A673 (cell line): ENCODE results near the gene CCN5.

Experiments
- CTCF ChIP-seq: fragments of 300-800, 200-600 bp; sonication (generic); conservative IDR thresholded peaks from 2 replicates; pipeline ENCODE4 v1.5.1; 2017; ENCODE audit warnings: low read depth, mild to moderate bottlenecking, antibody characterized with exemption, low read length, moderate library complexity, mixed read lengths
- EZH2 ChIP-seq: fragments of 200-600 bp; sonication (generic); IDR thresholded peaks from 2 replicates; pipeline ENCODE4 v1.6.1; 2017; ENCODE audit warnings: borderline replicate concordance, low read depth, mild to moderate bottlenecking, mixed read lengths, antibody characterized with exemption, low read length; ENCODE audit not compliant: poor library complexity, severe bottlenecking

- TF ChIP-seq CTCF (no peak), EZH2 (no peak)
Measured at GRCh38 chr20:44686934-44687333, 28.2 kb upstream of the CCN5 start.
